ENCODE results near the gene ZBTB20. TPM values are rescaled to one million over a fixed set of nuclear protein-coding genes. Genes with fewer than 3 reads are reported as not detected.

ZBTB20 gene
- total RNA-seq, 1 donor from 2014 or later, result 21.4 TPM

DNA sequence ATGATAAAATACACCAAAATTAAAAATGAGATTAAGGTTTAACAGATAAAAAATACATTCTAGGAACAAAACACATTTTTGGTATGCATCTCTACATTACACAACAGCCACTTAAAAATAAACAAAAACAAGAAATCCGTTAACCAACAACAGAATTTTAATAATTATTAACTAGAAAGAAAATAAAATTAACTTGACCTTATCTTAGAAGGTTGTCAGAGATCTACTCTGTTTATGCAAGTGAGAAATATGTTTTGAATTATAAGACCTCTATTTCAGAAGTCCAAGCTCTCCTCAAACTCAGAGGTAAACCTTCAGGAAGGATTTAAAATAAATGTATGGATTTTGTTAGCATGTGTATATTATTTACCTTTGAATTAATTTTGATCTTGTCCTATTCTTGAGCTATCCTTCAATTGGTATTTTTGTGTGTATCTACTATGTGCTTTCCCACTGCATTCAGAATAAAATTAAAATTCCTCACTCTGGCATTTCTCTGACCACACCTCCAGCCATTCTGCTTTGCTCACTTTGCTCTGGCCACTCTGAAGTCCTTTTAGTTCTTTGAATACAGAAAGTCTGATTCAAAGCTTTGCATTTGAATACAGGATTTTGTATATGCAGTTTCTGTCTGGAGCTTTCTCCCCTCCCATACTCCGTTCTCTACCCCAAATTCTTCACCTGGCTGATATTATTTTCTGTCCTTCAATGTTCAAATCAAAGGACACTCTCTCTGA, 352.0 kb downstream of the ZBTB20 start:
- H3K27ac ChIP-seq (ENCODE audit: low read depth, low read length), result no peak overlapping the region
- no peak overlapping the region for H3K9ac ChIP-seq (ENCODE audit: low read length)
- H3K4me3 ChIP-seq (ENCODE audit: insufficient read depth, low read depth, low read length), result no peak overlapping the region
- H3K27ac Mint-ChIP-seq (ENCODE audit: unreplicated experiment), result no peak overlapping the region
- no peak for TF ChIP-seq EZH2 (IDR thresholded peaks at IDR 0.05; ENCODE audit: insufficient read depth, low read length)
- TF ChIP-seq, protein P1, sequence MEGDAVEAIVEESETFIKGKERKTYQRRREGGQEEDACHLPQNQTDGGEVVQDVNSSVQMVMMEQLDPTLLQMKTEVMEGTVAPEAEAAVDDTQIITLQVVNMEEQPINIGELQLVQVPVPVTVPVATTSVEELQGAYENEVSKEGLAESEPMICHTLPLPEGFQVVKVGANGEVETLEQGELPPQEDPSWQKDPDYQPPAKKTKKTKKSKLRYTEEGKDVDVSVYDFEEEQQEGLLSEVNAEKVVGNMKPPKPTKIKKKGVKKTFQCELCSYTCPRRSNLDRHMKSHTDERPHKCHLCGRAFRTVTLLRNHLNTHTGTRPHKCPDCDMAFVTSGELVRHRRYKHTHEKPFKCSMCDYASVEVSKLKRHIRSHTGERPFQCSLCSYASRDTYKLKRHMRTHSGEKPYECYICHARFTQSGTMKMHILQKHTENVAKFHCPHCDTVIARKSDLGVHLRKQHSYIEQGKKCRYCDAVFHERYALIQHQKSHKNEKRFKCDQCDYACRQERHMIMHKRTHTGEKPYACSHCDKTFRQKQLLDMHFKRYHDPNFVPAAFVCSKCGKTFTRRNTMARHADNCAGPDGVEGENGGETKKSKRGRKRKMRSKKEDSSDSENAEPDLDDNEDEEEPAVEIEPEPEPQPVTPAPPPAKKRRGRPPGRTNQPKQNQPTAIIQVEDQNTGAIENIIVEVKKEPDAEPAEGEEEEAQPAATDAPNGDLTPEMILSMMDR (IDR thresholded peaks at IDR 0.05; ENCODE audit: insufficient read depth, low read depth, low read length), result no peak
- no peaks in the 10 kb centered on the region for H3K27me3 ChIP-seq (ENCODE audit: insufficient read depth, low read length)
- H4K20me1 ChIP-seq (ENCODE audit: insufficient read depth, low read length), result no peaks in the 10 kb centered on the region
- FAIRE-seq, result no peak
- H3K4me1 ChIP-seq (ENCODE audit: insufficient read depth, low read length), result no peaks in the 10 kb centered on the region
- H3K27me3 Mint-ChIP-seq (ENCODE audit: low read depth, unreplicated experiment), result no peaks in the 10 kb centered on the region
- no peaks in the 10 kb centered on the region for H3K36me3 ChIP-seq (ENCODE audit: insufficient read depth, low read length)
- H2AFZ ChIP-seq (ENCODE audit: low read depth, low read length), result no peak overlapping the region
- H3K4me2 ChIP-seq (ENCODE audit: low read length), result no peak overlapping the region
- no peaks in the 10 kb centered on the region for H3K36me3 Mint-ChIP-seq (ENCODE audit: low read depth, unreplicated experiment)
- H3K9me3 Mint-ChIP-seq (ENCODE audit: unreplicated experiment), result no peaks in the 10 kb centered on the region
- no peaks in the 10 kb centered on the region for H3K79me2 ChIP-seq (ENCODE audit: insufficient read depth, low read length)
- H3K4me3 Mint-ChIP-seq (ENCODE audit: unreplicated experiment), result no peak overlapping the region
- peaks cover 9% of the 10 kb centered on the region for H3K4me1 Mint-ChIP-seq (ENCODE audit: low read depth, unreplicated experiment)
- H3K9me3 ChIP-seq (ENCODE audit: insufficient read depth, low read depth, low read length), result no peaks in the 10 kb centered on the region
- DNase-seq (ENCODE audit: low read depth), result no peak

DNA sequence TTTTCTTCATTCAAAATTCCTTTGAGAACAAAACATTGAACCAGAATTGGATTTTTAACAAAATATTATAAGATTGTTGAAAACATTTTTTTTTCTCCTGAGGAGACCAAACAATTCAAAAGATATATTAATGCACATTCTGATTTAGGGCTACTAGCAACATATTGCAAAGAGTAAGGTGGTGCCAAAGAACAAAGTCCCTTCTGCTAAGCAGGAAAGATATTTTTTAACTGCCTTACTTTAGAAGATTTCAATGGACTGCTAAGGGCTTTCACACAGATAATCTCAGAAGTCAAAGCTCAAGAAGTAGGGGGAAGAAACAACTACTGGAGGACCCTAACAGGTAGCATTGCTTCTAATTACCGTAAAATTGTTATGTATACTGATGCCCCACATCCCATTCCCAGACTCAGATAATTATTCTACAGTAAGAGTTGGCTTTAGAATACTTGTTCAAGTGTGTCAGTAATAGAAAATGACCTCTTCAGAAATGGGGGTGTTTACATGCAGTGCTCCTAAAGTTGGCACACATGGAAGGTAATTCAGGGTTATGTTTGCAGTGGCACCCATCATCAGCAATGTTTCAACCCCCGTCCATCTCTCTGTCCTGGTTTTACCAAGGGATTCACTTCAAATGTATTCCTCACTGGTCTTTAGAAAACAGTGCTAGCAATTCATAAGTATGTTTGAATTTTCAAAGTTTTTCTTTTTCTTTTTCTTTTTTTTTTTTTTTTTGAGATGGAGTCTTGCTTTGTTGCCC, 354.7 kb downstream of the ZBTB20 start:
- TF ChIP-seq EZH2 (IDR thresholded peaks at IDR 0.05; ENCODE audit: insufficient read depth, low read length), result no peak
- TF ChIP-seq, protein P1 (IDR thresholded peaks at IDR 0.05; ENCODE audit: insufficient read depth, low read depth, low read length), result no peak
- no peak overlapping the region for H3K9ac ChIP-seq (ENCODE audit: low read length)
- DNase-seq (ENCODE audit: low read depth) (no peak), FAIRE-seq (no peak)
- Mint-ChIP-seq H3K27ac (ENCODE audit: unreplicated experiment) (no peak overlapping the region), H3K9me3 (ENCODE audit: unreplicated experiment) (peaks cover 3% of the 10 kb centered on the region), H3K36me3 (ENCODE audit: low read depth, unreplicated experiment) (no peaks in the 10 kb centered on the region), H3K4me3 (ENCODE audit: unreplicated experiment) (no peak overlapping the region), H3K4me1 (ENCODE audit: low read depth, unreplicated experiment) (peaks cover 4% of the 10 kb centered on the region), H3K27me3 (ENCODE audit: low read depth, unreplicated experiment) (no peaks in the 10 kb centered on the region)
- no peaks in the 10 kb centered on the region for H3K27me3 ChIP-seq (ENCODE audit: insufficient read depth, low read length)
- H3K27ac ChIP-seq (ENCODE audit: low read depth, low read length), result no peak overlapping the region
- no peaks in the 10 kb centered on the region for H3K9me3 ChIP-seq (ENCODE audit: insufficient read depth, low read depth, low read length)
- H3K4me3 ChIP-seq (ENCODE audit: insufficient read depth, low read depth, low read length), result no peak overlapping the region
- no peaks in the 10 kb centered on the region for H4K20me1 ChIP-seq (ENCODE audit: insufficient read depth, low read length)
- no peak overlapping the region for H3K4me2 ChIP-seq (ENCODE audit: low read length)
- H3K79me2 ChIP-seq (ENCODE audit: insufficient read depth, low read length), result no peaks in the 10 kb centered on the region
- H3K4me1 ChIP-seq (ENCODE audit: insufficient read depth, low read length), result no peaks in the 10 kb centered on the region
- no peak overlapping the region for H2AFZ ChIP-seq (ENCODE audit: low read depth, low read length)
- H3K36me3 ChIP-seq (ENCODE audit: insufficient read depth, low read length), result no peaks in the 10 kb centered on the region
